ENCODE measurements around the gene TGM3.

- no peak for TF ChIP-seq CTCF (conservative IDR thresholded peaks at IDR 0.05)
- no peak for TF ChIP-seq EZH2 (IDR thresholded peaks at IDR 0.05; ENCODE audit: low read depth)
Measured at GRCh38 chr20:2363587-2363986, 67.8 kb downstream of the TGM3 start.
